Measurements from ENCODE around the gene ROR2. TPM values are rescaled to one million over a fixed set of nuclear protein-coding genes. Genes with fewer than 3 reads are reported as not detected.

Gene ROR2
- total RNA-seq, 1 donor from 2014 or later = 14.9 TPM

GRCh38 chr9:91606255-91606995 is 343.6 kb downstream of the ROR2 start:
- Mint-ChIP-seq H3K36me3 (ENCODE audit: low read depth) (no peaks in the 10 kb centered on the region), H3K9me3 (no peaks in the 10 kb centered on the region), H3K4me1 (no peaks in the 10 kb centered on the region), H3K4me3 (no peak overlapping the region), H3K27me3 (ENCODE audit: low read depth) (no peaks in the 10 kb centered on the region), H3K27ac (ENCODE audit: unreplicated experiment) (no peak overlapping the region)
- no peak for DNase-seq (ENCODE audit: low read depth, low spot score)
- TF ChIP-seq CTCF (conservative IDR thresholded peaks at IDR 0.05) = no peak

GRCh38 chr9:91604451-91605179 is 345.4 kb downstream of the ROR2 start:
- Mint-ChIP-seq H3K4me1 (no peaks in the 10 kb centered on the region), H3K36me3 (ENCODE audit: low read depth) (no peaks in the 10 kb centered on the region), H3K27ac (ENCODE audit: unreplicated experiment) (no peak overlapping the region), H3K27me3 (ENCODE audit: low read depth) (no peaks in the 10 kb centered on the region), H3K4me3 (no peak overlapping the region), H3K9me3 (no peaks in the 10 kb centered on the region)
- no peak for TF ChIP-seq CTCF (conservative IDR thresholded peaks at IDR 0.05)
- no peak for DNase-seq (ENCODE audit: low read depth, low spot score)

GRCh38 chr9:91603932-91604331 is 346.1 kb downstream of the ROR2 start:
- Mint-ChIP-seq H3K36me3 (ENCODE audit: low read depth) (no peaks in the 10 kb centered on the region), H3K4me1 (no peaks in the 10 kb centered on the region), H3K9me3 (no peaks in the 10 kb centered on the region), H3K4me3 (no peak overlapping the region), H3K27ac (ENCODE audit: unreplicated experiment) (no peak overlapping the region), H3K27me3 (ENCODE audit: low read depth) (no peaks in the 10 kb centered on the region)
- DNase-seq (ENCODE audit: low read depth, low spot score) = no peak
- TF ChIP-seq CTCF (conservative IDR thresholded peaks at IDR 0.05) = no peak

- DNase-seq (ENCODE audit: low read depth, low spot score) = no peak
- Mint-ChIP-seq H3K4me3 (no peak overlapping the region), H3K4me1 (no peaks in the 10 kb centered on the region), H3K27ac (ENCODE audit: unreplicated experiment) (no peak overlapping the region), H3K36me3 (ENCODE audit: low read depth) (no peaks in the 10 kb centered on the region), H3K27me3 (ENCODE audit: low read depth) (no peaks in the 10 kb centered on the region), H3K9me3 (no peaks in the 10 kb centered on the region)
- no peak for TF ChIP-seq CTCF (conservative IDR thresholded peaks at IDR 0.05)
Observed at GRCh38 chr9:91599564-91599963, 350.5 kb downstream of the ROR2 start.

- no peaks in the 10 kb centered on the region for H3K9me3 Mint-ChIP-seq
- H3K4me3 Mint-ChIP-seq = no peak overlapping the region
- peaks cover 2% of the 10 kb centered on the region for H3K27me3 Mint-ChIP-seq (ENCODE audit: low read depth)
- no peaks in the 10 kb centered on the region for H3K4me1 Mint-ChIP-seq
- H3K36me3 Mint-ChIP-seq (ENCODE audit: low read depth) = no peaks in the 10 kb centered on the region
- H3K27ac Mint-ChIP-seq (ENCODE audit: unreplicated experiment) = no peak overlapping the region
- DNase-seq (ENCODE audit: low read depth, low spot score) = no peak
- TF ChIP-seq CTCF (conservative IDR thresholded peaks at IDR 0.05) = no peak
Observed at GRCh38 chr9:91591627-91592026, 358.4 kb downstream of the ROR2 start.

Measured in neural crest cell (in vitro differentiated cells).